Right cardiac atrium (tissue), 5 donors: ENCODE measurements around the gene ZNF385C. TPM values are rescaled to one million over a fixed set of nuclear protein-coding genes. Genes with fewer than 3 reads are reported as not detected.
"Not testable (repeated sequence)": the region's sequence is repeated elsewhere in the genome, so short reads cannot be mapped to it uniquely, and the experiment has no call there.

ENCODE experiments used
- ATAC-seq, 2 donors: fragments of 200-7000 bp; cut with Tn5 transposase; one replicate each; pipeline versions ENCODE4 v1.8.0 to v1.9.1; 2020; ENCODE audit warnings: moderate library complexity in 2 of 2, mild to moderate bottlenecking in 1 of 2
- DNase-seq, 3 donors: peaks; one replicate each; pipeline ENCODE4 v3.0.0-alpha.2; 2020
- H3K27ac ChIP-seq: one replicate; pipeline ENCODE4 v1.5.1; 2013; ENCODE audit warnings: mild to moderate bottlenecking, low read length, control low read depth, moderate library complexity
- H3K27me3 ChIP-seq: one replicate; pipeline ENCODE4 v1.6.1; 2013; ENCODE audit not compliant: control insufficient read depth, insufficient read depth
- H3K4me1 ChIP-seq: one replicate; pipeline ENCODE4 v1.6.1; 2013; ENCODE audit warnings: low read length; ENCODE audit not compliant: control insufficient read depth, insufficient read depth
- H3K4me3 ChIP-seq: one replicate; pipeline ENCODE4 v1.5.1; 2013; ENCODE audit warnings: low read length, control low read depth
- H3K9me3 ChIP-seq: one replicate; pipeline ENCODE4 v1.6.1; 2013; ENCODE audit warnings: low read length; ENCODE audit not compliant: control insufficient read depth
- WGBS: extraction: QIAGEN DNeasy Blood & Tissue Kit; methylation state at CpG from one replicate; pipeline ENCODE4 v1.1.7; 2013; 5-methylcytosine and 5-hydroxymethylcytosine counted together
- intact Hi-C, 4 donors: fragments of 100-400 bp; cut with DNase I; formaldehyde crosslinking; loops; one replicate each; pipeline versions ENCODE4 v1.11.0 to v1.14.0; 2022 to 2023
- polyA plus RNA-seq: library from polyadenylated mRNA; stranded (reverse); fragments of 200-250 nt; gene quantifications from one replicate; pipeline ENCODE4 v1.2.3, GENCODE V29; 2013
- total RNA-seq, 4 donors: library from RNA; stranded (reverse); fragmentation: NEBNext Ultra II Directional; extraction: Animal tissue kit (Norgen Biotek cat#: 25700); gene quantifications; one replicate each; pipeline ENCODE4 v1.2.1, GENCODE V29; 2021
- donor health status: healthy with polysubstance abuse.
- donor health status: DM: no; HTN: yes; CAD: no.
- donor health status: DM: no; HTN: no; CAD: no.
- donor health status: DM: no; HTN: yes; CAD: no; lungs with severe emphysema.
- donor health status: DM: yes; HTN: yes; CAD: no.

ZNF385C gene
- total and polyA plus RNA-seq, 5 donors, result 0.29 to 0.42 (median 0.32) TPM; not detected in 1

DNA sequence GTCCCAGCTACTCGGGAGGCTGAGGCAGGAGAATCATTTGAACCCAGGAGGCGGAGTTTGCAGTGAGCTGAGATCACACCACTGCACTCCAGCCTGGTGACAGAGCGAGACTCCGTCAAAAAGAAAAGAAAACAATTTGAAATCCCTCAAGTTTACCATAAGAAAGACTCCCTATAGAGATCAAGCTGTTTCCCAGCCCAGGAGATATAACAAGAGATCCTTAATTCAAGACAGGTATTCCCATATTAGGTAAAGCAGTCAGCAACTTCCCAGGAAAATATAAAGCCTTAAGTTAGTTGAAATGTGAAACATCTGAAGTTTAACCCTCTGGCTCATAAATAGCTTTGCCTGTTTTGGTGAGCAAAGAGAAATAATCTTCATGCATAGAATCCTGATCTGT lies 85.9 kb downstream of the ZNF385C start:
- H3K27ac ChIP-seq, result not testable (repeated sequence)

DNA sequence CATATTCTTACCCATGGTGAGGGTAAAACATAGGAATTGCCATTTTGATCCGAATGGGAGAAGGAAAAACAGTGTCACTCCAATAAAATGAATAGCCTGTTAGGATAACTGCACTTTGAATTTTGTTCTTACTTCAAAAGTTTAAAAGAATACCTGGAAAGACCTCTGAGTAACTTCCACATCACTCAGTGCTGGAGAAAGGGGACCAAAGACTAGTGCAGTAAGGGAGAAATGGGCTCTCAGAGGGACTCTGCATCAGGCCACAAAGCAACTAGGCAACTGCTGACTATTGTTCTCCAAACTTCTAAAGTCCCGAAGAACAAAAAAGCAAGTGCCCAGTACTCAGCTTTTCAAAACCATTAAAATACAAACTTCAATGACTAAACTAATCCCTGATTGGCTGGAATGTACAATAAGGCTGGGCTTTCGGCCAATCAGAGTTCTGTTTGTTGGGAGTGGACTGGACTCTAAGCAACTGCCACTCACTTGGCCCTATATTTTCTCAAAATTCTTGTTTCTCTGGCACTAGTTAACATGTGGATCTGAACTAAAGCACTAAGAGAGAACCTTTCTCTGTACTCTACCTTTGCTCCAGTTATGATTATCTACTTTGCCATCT lies 87.3 kb downstream of the ZNF385C start:
- ATAC-seq, result no peak
- Histone ChIP-seq H3K4me1 (peaks cover 7% of the 10 kb centered on the region), H3K4me3 (no peak overlapping the region), H3K27ac (no peak overlapping the region), H3K27me3 (no peaks in the 10 kb centered on the region), H3K9me3 (no peaks in the 10 kb centered on the region)
- WGBS, result 95% methylated on average over 3 of the region's 3 CpGs
- DNase-seq, result no peak
- intact Hi-C loops, result loop anchor here in 1 of 4 donors (5.0 kb wide), 1 partner anchor 44 kb away; the partner anchor contains the start of gene CNP

More for the DNA sequence above, 85.9 kb downstream of the ZNF385C start:
- H3K27me3 ChIP-seq, H3K4me3 ChIP-seq, DNase-seq, H3K9me3 ChIP-seq, ATAC-seq, H3K4me1 ChIP-seq: not testable (repeated sequence)
- intact Hi-C loops, result loop anchor here in 1 of 4 donors (5.0 kb wide), 1 partner anchor 45 kb away; the partner anchor contains the start of gene CNP
- WGBS, result 83% methylated on average over 4 of the region's 4 CpGs

DNA sequence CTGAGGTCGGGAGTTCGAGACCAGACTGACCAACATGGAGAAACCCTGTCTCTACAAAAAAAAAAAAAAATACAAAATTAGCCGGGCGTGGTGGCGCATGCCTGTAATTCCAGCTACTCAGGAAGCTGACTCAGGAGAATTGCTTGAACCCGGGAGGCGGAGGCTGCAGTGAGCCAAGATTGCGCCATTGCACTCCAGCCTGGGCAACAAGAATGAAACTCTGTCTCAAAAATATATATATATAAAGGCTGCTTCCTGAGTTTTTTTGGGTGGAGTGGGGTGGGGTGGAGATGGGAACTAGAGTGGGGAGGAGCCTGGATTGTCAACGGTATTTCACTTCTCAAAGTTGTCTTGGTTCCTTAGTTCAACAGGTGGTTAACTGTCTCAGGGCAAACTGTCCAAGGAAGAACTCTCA lies 88.0 kb downstream of the ZNF385C start:
- whole genome bisulfite sequencing, result 55% methylated on average over 9 of the region's 9 CpGs
- not testable (repeated sequence) for H3K4me3 ChIP-seq, H3K9me3 ChIP-seq, H3K27ac ChIP-seq, H3K4me1 ChIP-seq, H3K27me3 ChIP-seq
- intact Hi-C loops, result loop anchor here in 1 of 4 donors (5.0 kb wide), 1 partner anchor 43 kb away; the partner anchor contains the start of gene CNP
- peak in 2 of 3 donors; percentile 57 to 61 for DNase-seq
- ATAC-seq, result peak; percentile 30 to 60

DNA sequence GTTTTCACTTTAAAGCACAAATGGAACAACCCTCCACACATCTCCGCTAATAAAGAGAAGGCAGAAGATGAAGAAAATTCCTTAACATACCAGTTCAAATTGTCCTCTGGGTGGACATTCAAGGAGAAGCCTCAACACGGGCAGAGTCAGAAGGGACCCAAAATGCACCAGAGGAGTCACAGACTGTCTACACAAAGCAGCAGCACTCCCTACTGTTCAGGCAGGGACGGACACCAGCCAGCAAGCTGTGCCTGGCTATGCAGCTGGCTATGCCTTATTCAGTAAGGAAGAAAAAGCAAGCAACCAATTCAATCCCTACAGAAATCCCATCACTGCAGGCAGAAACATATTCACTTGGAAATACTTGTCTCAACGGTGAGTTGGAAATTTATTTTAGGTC lies 89.1 kb downstream of the ZNF385C start:
- no peak for ATAC-seq
- Histone ChIP-seq H3K4me1 (peaks cover 7% of the 10 kb centered on the region), H3K27ac (no peak overlapping the region), H3K27me3 (no peaks in the 10 kb centered on the region), H3K4me3 (no peak overlapping the region), H3K9me3 (no peaks in the 10 kb centered on the region)
- DNase-seq, result no peak
- 76% methylated on average over 4 of the region's 4 CpGs for WGBS
- intact Hi-C loops, result no loop called here

DNA sequence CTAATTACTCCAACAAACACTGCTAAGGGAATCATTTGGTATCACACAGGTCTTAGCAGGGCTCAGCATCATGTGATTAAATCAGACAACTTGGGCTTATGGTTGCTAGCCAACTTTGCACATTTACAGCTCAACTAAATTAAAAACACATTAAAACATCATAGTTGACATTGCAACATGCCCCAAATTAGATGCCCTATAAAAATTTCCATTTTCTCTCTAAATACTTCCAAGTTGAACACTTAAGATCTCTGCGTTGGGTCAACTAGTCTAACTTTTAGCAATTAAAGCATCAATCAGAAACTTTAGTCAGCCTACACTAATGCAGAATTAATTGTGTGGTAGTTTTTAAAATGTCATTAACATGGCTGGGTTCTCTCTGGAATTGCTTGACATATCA lies 93.1 kb downstream of the ZNF385C start:
- Histone ChIP-seq H3K27ac (no peak overlapping the region), H3K27me3 (no peaks in the 10 kb centered on the region), H3K4me3 (no peak overlapping the region), H3K4me1 (peaks cover 4% of the 10 kb centered on the region), H3K9me3 (no peaks in the 10 kb centered on the region)
- ATAC-seq (no peak), DNase-seq (no peak)
- intact Hi-C loops, result no loop called here
- WGBS, result 94% methylated on average over 1 of the region's 1 CpG

DNA sequence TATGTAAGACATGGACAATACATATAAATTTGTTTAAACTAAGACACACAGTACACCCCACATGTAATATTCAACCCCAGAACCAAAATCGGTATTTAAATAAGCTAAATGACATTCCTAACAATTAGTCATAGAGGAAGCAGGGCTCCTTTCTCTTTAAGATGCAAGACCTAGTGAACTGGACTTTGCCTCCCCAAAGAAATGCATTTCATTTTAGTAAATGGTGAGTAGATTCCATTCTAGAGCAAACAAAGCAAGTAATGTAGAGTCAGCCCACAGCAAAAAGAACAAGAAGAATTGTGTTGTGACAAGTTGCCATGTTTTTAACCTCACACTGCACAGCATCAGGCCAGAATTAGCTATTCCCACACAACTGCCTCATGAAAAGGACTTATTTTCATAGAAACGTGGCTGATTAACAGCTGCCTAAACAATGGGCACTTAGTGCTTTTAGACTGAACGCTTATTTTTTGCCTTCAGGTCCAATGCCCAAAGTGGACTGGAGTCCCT lies 95.4 kb downstream of the ZNF385C start:
- no peak for DNase-seq
- Histone ChIP-seq H3K27me3 (no peaks in the 10 kb centered on the region), H3K4me1 (peaks cover 3% of the 10 kb centered on the region), H3K27ac (no peak overlapping the region), H3K9me3 (no peaks in the 10 kb centered on the region), H3K4me3 (no peak overlapping the region)
- ATAC-seq, result no peak
- intact Hi-C loops, result no loop called here
- WGBS, result 74% methylated on average over 3 of the region's 3 CpGs

DNA sequence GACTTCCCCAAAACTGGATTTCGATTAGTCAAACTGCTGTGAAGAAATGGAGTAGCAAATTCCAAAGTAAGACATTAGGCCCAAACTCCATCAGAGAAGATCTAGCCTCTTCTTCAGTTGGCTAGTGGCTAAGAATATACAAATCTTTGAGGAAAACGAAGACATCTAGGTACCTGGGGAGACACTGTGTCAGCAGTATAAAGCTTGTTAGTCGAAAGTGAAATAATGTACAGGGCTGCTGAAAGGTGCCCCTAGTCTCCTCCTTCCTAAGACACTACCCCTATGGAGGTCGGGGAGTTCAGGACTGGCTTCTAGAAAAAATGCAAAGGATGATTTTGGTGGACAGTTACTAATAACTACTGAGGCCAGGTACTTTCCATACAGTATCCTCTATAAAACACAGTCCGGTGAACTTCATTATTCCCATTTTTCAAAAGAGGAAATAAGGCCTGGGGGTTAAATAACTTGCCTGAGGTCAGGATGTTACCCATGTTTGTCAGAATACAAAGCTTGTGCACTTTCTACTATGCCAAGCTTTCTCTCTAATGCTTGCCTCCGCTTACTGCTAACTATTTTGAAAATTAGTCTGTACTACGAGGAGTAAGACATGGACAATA lies 96.0 kb downstream of the ZNF385C start:
- Histone ChIP-seq H3K4me3 (no peak overlapping the region), H3K4me1 (peaks cover 3% of the 10 kb centered on the region), H3K9me3 (no peaks in the 10 kb centered on the region), H3K27me3 (no peaks in the 10 kb centered on the region), H3K27ac (no peak overlapping the region)
- no peak for ATAC-seq
- WGBS, result 83% methylated on average over 7 of the region's 7 CpGs
- intact Hi-C loops, result no loop called here
- DNase-seq, result no peak

DNA sequence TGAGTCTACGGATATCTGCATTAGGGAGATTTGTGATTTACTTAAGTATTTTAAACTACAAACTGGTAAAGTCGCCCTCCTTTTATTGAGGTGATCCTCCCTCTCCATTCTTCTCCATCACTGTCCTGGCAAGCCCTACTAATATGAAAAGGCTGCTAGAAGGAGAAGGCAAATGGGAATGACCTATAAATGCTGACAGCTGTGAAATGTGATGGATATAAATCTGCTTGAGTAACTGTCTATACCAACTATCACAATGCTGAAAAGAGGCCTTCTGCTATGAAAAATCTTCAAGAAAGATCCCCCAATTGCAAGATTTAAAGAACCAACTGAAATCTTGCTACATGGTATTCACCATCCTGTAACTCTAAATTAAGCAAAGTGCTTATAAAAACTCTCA lies 96.5 kb downstream of the ZNF385C start:
- Histone ChIP-seq H3K4me3 (no peak overlapping the region), H3K4me1 (peaks cover 3% of the 10 kb centered on the region), H3K9me3 (no peaks in the 10 kb centered on the region), H3K27me3 (no peaks in the 10 kb centered on the region), H3K27ac (no peak overlapping the region)
- DNase-seq (no peak), ATAC-seq (no peak)
- intact Hi-C loops, result no loop called here
- 92% methylated on average over 2 of the region's 2 CpGs for WGBS

DNA sequence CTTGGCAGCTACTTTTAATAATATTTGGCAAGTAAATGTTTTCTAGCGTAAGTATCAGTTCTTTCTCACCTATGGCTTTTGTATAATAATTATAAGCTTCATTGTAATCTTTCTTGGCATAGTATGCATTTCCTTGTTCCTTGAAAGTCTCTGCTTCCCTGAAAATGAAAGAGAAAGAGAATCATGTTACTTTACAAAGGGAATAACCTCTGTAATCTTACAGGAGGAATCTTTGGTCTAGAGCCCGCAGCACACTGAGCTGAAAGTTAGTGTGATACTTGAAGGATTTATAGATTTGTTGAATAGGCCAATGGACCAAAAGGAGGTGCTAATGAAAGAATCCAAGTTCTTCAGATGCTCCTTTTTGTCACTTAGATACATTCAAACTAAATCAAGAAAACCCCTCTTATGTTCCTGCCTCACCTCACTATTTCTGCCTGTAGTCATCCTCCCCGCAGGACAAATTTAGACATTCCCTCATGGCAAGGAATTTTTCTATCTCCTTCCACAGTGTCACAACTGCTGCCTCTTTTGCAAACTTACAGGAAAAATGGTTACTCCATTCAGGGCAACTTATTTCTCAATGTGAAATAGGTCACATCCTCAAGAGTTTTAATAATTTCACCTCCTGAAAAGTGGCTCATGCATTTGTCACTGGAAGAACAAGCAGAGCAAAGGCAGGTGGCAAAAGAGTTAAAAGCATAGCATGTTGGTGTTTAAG lies 97.7 kb downstream of the ZNF385C start:
- no peaks in the 10 kb centered on the region for H3K27me3 ChIP-seq
- 70% methylated on average over 3 of the region's 3 CpGs for WGBS
- ATAC-seq, result no peak
- no peak overlapping the region for H3K27ac ChIP-seq
- no peaks in the 10 kb centered on the region for H3K9me3 ChIP-seq
- DNase-seq, result no peak
- H3K4me1 ChIP-seq, result peaks cover 3% of the 10 kb centered on the region
- intact Hi-C loops, result no loop called here
- no peak overlapping the region for H3K4me3 ChIP-seq

DNA sequence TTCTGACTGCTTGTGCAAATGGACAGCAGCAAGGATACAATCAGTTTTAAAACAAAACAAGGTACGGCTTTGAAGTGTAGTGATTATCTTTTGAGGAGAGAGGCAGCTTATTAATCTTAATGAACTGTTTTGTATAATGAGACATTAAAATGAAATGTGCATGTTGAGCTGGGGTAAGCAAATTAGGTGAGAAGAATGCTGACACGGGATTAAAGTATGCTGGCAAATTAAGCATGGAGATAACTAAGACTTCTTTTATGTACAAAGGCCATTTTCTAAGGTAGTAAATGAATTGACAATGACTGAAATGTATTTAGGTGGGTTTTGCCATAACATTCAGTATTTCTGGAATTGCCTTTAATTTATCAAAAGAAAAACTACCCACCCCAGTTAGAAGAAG lies 99.8 kb downstream of the ZNF385C start:
- H3K27me3 ChIP-seq, result no peaks in the 10 kb centered on the region
- H3K9me3 ChIP-seq, result no peaks in the 10 kb centered on the region
- 43% methylated on average over 2 of the region's 2 CpGs for WGBS
- ATAC-seq (no peak), DNase-seq (no peak)
- intact Hi-C loops, result no loop called here
- no peak overlapping the region for H3K27ac ChIP-seq
- no peak overlapping the region for H3K4me3 ChIP-seq
- H3K4me1 ChIP-seq, result peaks cover 3% of the 10 kb centered on the region

DNA sequence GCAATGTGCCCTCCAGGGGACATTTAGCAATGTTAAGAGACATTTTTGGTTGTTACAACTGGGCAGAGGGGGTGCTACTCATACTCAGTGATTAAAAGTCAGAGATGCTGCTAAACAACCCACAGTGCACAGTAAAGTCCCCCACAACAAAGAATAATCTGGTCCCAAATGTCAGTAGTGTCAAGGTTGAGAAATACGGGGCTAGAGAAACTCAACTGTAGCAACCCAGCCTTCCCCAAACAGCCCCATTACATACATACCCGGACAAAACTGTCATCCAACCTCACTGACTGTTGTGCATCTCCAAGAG lies 101.5 kb downstream of the ZNF385C start:
- Histone ChIP-seq H3K27ac (no peak overlapping the region), H3K9me3 (no peaks in the 10 kb centered on the region), H3K27me3 (no peaks in the 10 kb centered on the region), H3K4me3 (no peak overlapping the region), H3K4me1 (peaks cover 3% of the 10 kb centered on the region)
- intact Hi-C loops, result no loop called here
- ATAC-seq (no peak), DNase-seq (no peak)
- WGBS, result 92% methylated on average over 2 of the region's 2 CpGs
